ENCODE measurements around the gene IGFBP7.

Gene IGFBP7

DNA sequence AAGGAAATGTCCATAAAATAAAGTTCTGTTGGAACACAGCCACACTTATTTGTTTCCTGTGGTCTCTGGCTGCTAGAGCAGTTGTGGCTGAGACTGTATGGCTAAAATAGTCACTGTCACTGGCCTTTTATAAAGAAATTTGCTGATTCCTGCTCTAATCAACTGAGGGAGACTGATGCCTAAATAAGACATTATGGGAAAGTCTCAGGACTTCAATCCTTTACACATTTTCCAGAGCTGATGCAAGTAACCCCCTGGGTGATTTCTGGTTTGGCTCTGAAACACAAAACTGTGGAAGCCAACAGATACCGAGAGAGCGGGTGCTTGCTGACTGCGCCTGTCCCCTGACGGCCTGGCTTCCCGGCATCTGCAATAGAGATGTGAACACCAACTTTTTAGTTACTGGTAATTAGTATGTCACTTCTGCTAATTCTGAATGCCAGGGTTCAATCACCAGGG, 67.4 kb downstream of the IGFBP7 start:
- DNase-seq (ENCODE audit: low spot score), result no peak

DNA sequence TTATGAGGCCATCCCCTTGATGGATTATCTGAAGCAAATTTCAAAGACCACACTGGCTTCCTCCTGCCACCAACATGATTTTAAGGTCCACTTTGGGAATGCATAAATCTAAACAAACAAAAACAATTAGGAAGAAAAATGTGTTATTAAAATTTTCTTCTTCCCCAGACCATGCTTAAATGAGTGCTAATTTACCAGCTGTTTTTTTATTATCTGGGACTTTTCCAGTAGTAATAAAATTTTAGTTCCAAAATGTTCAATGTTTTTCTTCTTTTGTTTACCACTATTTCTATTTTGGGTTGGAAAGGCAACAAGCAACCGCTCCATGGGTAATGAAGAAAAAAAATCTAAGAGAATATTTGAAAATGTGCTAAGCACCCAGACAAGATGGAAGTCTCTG, 69.2 kb downstream of the IGFBP7 start:
- no peak for DNase-seq (ENCODE audit: low spot score)

DNA sequence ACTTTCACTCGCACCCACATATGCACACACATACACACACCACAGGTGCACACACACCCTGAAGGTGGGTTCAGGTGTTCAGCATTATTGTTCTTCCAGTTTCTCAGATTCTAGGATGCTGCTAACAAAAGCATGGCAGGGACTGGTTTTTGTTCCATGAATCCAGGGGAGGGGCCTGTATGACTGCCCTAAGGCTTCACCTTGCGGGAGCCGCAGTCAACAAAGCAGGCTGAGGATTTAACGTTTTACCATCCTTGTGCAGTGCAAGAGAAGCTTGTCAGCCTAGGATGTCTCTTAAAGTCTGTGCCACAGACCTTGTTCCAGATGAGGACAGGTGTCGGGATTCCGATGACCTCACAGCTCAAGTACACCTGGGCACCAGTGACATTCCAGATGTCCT, 69.7 kb downstream of the IGFBP7 start:
- no peak for DNase-seq (ENCODE audit: low spot score)

DNA sequence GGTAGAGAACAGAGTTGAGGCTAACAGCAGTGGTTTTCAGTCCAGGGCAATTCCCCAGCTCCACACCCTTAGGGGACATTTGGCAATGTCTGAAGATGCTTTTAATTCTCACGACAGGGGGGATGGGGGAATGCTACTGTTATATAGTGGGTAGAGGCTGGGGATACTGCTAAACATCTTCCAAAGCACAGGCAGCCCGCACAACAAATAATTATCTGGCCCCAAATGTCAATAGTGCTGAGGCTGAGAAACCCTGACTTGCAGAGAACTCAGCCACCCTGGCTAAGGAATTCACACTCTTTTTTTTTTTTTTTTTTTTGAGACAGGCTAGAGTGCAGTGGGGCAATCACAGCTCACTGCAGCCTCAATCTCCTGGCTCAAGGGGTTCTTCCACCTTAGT, 70.8 kb downstream of the IGFBP7 start:
- DNase-seq (ENCODE audit: low spot score), result no peak

DNA sequence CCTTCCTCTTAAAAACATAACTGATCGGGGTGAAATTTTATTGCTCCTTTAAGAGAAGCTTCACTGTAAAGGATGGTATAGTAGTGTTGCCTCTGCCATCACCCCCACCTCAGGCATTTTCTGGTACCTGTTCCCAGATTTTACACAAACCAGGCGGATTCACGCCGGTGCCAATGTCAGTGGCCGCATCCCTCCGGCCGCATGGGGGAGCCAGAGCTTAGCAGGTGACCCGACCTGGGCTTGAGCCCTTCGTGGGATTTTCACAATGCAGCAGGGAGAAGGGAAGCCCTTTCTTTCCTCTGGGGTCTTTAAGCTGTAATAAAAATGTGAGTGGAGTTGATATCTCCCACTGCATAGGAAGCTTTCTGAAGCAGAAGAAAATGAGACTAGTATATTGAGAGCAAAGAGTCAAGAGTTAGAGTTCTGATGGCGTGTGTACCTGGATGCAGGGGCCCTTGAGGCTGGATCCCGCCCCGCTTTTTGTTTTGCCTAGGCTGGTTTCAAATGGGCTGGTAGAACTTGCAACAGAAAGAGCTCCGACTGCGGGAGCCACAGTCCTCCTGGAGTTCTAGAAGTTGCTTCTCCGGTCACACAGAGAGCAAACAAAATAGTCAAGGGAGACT, 72.1 kb downstream of the IGFBP7 start:
- peak; percentile 82 for DNase-seq (ENCODE audit: low spot score)

DNA sequence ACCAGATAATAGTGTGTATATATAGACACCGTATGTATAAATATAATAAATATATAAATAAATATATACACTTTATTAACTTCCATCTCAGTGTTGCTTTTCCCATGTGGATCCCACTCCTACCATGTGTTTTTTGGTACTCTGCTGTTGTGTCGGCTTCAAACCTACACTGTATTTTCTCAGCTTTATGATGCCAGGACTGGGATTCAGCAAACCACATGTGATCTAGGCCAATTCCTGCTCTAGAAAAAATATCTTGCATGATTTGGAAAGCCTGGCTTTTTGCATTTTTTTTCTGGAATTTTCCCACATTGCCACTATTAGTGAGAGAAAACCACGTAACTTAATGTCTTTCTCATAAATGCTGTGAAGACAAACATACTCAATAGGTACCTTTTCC, 75.7 kb downstream of the IGFBP7 start:
- DNase-seq (ENCODE audit: low spot score), result no peak

DNA sequence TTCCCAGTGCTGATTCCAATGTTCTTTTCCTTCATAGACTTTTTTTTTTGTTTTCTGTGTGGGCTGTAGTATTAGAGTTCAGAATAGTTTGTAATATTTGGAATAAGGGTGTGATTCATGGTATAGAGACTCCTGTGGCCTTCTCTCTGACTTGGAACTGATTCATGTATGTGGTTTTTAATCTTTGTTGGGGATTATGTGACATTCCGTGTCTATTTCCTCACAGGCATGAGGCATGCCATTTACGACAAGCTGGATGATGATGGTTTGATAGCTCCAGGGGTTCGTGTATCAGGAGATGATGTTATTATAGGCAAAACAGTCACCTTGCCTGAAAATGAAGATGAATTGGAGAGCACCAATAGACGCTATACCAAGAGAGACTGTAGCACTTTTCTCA, 87.1 kb downstream of the IGFBP7 start:
- DNase-seq (ENCODE audit: low spot score), result no peak

DNA sequence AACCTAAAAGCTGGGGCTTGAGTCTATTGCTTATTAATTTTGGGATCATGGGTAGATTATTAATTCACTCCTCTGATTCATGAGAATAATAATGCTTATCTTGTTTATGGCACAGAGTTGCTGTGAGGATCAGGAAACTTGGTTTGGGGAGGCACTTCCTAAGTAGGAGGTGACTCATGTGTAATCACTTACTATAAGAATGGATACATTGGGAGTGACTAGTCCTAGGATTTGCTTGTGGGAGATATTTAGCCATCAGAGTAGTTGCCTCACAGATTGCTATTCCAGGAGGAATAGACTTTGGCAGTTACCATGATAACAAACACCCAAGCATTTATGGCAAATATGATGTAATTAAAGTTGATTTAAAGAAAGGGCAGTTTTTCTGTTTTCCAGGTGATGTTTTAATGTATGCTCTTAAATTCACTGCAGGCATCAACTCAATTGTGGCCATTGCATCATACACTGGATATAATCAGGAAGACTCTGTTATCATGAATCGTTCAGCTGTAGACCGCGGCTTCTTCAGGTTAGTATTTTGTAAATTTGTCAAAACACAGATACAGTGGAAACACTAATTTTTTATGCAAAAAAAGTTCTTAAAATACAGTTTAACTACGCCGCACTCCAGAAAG, 89.6 kb downstream of the IGFBP7 start:
- no peak for DNase-seq (ENCODE audit: low spot score)

DNA sequence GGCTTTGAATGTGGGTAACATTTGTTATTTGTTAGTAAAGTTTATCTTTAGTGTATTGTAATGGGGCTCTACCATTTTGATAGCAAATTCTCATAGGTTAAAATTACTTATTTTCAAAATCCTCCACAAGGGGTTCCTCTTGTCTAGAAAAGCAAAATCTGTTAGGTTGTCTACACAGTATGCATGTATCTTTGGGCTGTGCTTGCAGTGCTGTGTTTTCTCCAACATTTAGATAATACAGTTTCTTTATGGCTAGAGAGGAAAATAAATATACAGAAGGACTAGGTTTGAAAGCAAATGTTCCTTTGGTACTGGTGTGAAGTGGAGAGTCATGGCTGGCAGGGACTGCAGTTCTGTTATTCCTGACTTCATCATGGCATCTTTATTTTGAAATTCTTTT, 91.2 kb downstream of the IGFBP7 start:
- no peak for DNase-seq (ENCODE audit: low spot score)

DNA sequence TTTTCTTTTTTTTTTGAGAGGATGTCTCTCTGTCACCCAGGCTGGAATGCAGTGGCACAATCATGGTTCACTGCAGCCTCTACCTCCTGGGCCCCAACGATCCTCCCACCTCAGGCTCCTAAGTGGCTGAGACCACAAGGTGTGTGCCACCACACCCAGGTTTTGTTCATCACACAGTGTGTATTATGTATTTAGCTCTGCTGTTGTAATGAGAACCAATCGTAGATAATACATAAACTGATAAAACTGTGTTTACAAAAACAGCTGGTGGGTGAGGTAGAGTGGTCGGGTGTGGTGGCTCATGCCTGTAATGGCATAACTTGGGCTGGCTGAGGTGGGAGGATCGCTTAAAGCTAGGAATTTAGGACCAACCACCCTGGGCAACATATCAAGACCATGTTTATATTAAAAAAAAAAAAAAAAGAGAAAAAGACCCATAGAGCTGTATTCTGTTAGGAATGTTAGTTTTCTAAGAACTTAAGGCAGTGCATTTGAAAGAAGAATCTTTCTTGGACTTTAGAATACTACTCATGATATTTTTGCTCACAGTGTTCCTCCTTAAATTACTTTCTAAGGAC, 96.6 kb downstream of the IGFBP7 start:
- no peak for DNase-seq (ENCODE audit: low spot score)

DNA sequence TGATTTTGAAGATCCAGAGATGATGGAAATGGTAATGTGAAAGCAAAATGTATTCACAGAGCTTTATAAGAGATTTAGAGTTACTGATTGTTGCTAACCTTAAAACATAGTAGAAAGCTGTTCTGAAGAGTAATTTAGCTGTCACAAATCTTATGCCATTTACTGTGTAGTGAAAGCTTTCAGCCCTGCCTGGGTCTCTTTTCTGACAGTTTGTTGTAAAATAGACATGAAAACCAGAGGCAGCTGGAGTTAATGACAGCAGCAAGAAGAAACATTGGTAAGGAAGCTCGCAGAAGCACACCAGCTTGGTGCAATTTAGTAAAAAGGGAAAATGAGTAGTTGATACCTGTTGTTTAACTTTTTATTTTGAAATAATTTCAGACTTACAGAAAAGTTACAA, 110.4 kb downstream of the IGFBP7 start:
- DNase-seq (ENCODE audit: low spot score), result no peak

DNA sequence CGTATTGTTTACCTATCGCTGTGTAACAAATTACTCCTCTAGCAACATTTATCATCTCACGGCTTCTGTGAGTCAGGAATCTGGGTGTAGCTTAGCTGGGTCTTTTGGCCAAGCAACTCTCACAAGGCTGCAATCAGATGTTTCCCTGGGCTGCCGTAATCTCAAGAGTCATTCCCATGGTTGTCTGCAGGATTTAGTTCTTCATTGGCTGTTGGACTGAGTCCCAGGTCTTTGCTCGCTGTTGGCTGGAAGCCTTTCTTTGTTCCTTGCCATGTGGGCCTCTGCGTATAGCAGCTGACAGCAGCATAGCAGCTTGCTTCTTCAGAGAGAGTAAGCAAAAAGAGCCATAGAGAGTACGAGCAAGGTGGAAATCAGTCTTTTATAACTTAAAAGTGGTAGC, 114.7 kb downstream of the IGFBP7 start:
- DNase-seq (ENCODE audit: low spot score), result no peak

DNA sequence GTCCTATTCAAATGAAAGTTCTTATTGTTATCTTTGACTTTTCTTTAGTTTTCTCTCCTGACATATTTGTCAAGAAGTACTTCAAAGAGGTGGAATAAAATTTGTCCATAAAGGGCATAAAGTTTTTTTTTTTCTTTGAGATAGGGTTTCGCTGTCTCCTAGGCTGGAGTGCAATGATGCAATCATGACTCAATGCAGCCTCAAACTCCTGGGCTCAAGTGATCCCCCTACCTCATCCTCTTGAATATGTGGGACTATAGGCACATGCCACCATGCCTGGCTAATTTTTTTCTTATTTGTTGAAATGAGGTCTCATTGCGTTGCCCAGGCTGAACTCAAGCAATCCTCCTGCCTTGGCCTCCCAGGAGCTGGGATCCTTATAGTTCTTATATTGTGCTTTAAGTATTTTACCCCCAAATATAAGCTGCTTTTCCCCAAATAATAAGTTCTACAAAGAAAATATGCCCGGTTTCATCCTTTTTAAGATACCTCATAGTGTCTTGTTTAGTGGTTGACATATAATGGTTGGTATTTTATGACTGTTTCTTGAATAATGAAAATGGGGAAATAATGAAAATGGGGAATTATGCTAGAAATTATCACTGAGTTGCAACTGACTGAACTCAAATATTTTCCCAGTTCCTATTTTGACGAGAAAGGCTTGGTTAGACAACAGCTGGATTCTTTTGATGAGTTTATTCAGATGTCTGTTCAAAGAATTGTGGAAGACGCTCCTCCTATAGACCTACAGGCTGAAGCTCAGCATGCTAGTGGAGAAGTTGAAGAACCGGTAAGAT, 119.9 kb downstream of the IGFBP7 start:
- DNase-seq (ENCODE audit: low spot score), result no peak

DNA sequence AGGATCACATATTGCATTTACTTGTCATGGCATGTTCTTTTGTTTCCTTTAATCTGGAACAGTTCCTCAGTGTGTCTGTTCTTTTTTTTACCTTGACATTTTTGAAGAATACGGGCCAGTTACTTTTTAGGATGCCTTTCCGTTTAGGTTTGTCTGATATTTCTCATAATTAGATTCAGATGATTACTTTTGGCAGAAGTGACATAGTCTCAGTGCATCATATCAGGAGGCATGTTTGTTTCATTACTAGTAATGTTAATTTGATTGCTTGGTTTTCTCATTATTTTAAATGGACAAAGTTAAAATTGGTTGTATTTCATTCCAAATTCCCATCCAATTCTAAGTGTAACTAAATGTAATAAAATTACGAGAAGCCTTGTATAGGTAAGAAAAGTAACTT, 123.2 kb downstream of the IGFBP7 start:
- DNase-seq (ENCODE audit: low spot score), result no peak

DNA sequence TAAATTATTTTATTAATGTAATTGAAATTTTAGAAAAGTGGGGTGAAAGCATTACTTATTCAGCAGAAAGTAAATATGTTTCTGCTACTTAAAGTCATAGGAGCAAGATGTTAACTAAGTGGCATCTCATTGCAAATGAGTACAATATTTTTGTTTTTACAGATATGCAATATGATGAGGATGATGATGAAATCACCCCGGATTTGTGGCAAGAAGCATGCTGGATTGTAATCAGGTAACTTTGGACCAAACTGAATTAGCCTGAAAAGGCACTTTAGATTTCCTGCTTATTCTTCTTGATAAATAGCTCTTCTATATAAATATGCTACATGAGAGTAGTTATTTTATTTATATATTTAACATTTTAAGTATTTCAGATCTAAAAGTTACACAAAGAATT, 124.0 kb downstream of the IGFBP7 start:
- no peak for DNase-seq (ENCODE audit: low spot score)

DNA sequence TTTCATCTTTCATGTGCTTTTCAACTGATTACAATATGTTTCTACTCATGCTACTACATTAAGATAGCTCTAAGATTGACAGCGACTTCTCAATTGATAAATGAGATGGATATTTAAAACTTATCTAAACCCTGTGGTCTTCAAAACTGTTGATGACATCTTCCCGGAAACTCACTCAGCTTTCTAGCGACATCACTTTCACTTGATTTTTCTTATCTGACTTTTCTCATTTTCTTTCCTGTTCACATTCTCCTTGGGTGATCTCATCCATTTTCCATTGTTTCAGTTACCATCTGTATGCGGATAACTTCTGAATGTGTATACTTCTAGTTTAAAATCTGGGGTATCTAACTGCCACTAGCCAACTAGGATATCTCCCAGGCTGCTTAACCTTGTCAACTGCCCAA, 128.4 kb downstream of the IGFBP7 start:
- no peak for DNase-seq (ENCODE audit: low spot score)

All from ecto neural progenitor cell (in vitro differentiated cells).